Measurements from ENCODE around the gene NCCRP1. TPM values are rescaled to one million over a fixed set of nuclear protein-coding genes. Genes with fewer than 3 reads are reported as not detected.

Gene NCCRP1
- total and polyA plus RNA-seq, 10 of the 15 experiments (the other 5 are each of a cell fraction or from before 2014, with no cell fraction given), result not detected

GRCh38 chr19:39236527-39236926 lies 39.8 kb downstream of the NCCRP1 start:
- H4K20me1 ChIP-seq (ENCODE audit: control insufficient read depth, insufficient read depth), result no peaks in the 10 kb centered on the region
- POLR2A ChIA-PET, result no interaction called here
- H3K4me2 ChIP-seq (ENCODE audit: control insufficient read depth, insufficient read depth), result no peak overlapping the region
- no peak overlapping the region for H3K27ac ChIP-seq (ENCODE audit: control insufficient read depth, insufficient read depth)
- H3K4me1 ChIP-seq (ENCODE audit: control insufficient read depth, insufficient read depth, low read length), result peaks cover 7% of the 10 kb centered on the region
- no peaks in the 10 kb centered on the region for H3K27me3 ChIP-seq (replicated peaks in 1 of 2; ENCODE audit: control insufficient read depth in 2 of 2, insufficient read depth in 2 of 2, low read length in 1 of 2)
- RAD21 ChIA-PET (ENCODE audit: unreplicated experiment), result interaction anchor here (1.4 kb wide), 1 partner anchor 114 kb away, joined by 3 read pairs; no protein-coding TSS in a partner anchor
- no TSS peak for BruUV-seq (replicated peaks)
- in situ Hi-C loops (cut with MboI) (no loop called here), intact Hi-C loops (cut with micrococcal nuclease; ENCODE audit: unreplicated experiment) (no loop called here)
- SMC1A ChIA-PET (ENCODE audit: uncharacterized antibody, unreplicated experiment), result no interaction called here
- H3K9ac ChIP-seq (ENCODE audit: control insufficient read depth, insufficient read depth, low read length), result no peak overlapping the region
- CTCF ChIA-PET, result no interaction called here
- no peaks in the 10 kb centered on the region for H3K79me2 ChIP-seq (ENCODE audit: control insufficient read depth, insufficient read depth, low read length)
- H3K4me3 ChIP-seq, result no peak overlapping the region
- DNase-seq (ENCODE audit: low read depth, low spot score) (no peak), FAIRE-seq (no peak), ATAC-seq (no peak; the same call in 2 of the 3 replicates)
- no peak overlapping the region for H2AFZ ChIP-seq (ENCODE audit: control insufficient read depth, low read depth, low read length)
- H3K9me3 ChIP-seq (replicated peaks; ENCODE audit: control insufficient read depth, insufficient read depth, low read length), result no peaks in the 10 kb centered on the region
- WGBS (ENCODE audit: insufficient coverage, insufficient replicate concordance, low lambda C conversion rate, missing lambda C conversion rate), result 56% methylated on average over 12 of the region's 12 CpGs
- H3K36me3 ChIP-seq (ENCODE audit: control insufficient read depth in 2 of 2, insufficient read depth in 2 of 2, low read length in 1 of 2), result no peaks in the 10 kb centered on the region
- TF ChIP-seq NKRF (conservative IDR thresholded peaks at IDR 0.05) (no peak), CBX5 (IDR thresholded peaks at IDR 0.05; ENCODE audit: low read depth) (no peak), PRDM15 (CRISPR knock-in tag; IDR thresholded peaks at IDR 0.05) (no peak), HDAC2 (IDR thresholded peaks at IDR 0.05) (no peak), SMAD1 (IDR thresholded peaks at IDR 0.05; ENCODE audit: low read depth, partially characterized antibody) (no peak), CHD2 (IDR thresholded peaks at IDR 0.05; ENCODE audit: borderline replicate concordance, low read depth, low read length) (no peak), ATF2 (IDR thresholded peaks at IDR 0.05; ENCODE audit: low read length) (no peak), ZNF687 (IDR thresholded peaks at IDR 0.05) (no peak), KDM1A (IDR thresholded peaks at IDR 0.05; ENCODE audit: borderline replicate concordance) (no peak), ZBED1 (IDR thresholded peaks at IDR 0.05; ENCODE audit: borderline replicate concordance) (no peak), ATF7 (IDR thresholded peaks at IDR 0.05; ENCODE audit: low read depth) (no peak), STAT3 (IDR thresholded peaks at IDR 0.05; ENCODE audit: low read depth, low read length) (no peak), SPI1 (IDR thresholded peaks at IDR 0.05; ENCODE audit: borderline replicate concordance, insufficient read depth, low read depth, low read length) (no peak)

Data from GM12878 (cell line).